NCI-H1694 treated with DMSO at 0.1 percent for 48 hours (cell line): ENCODE results near the gene PIP5K1B.
A peak's percentile ranks its signal among the peaks of the same experiment; 100 is the strongest.
"Not testable (repeated sequence)": the region's sequence is repeated elsewhere in the genome, so short reads cannot be mapped to it uniquely, and the experiment has no call there.

ENCODE experiments used
- DNase-seq: peaks from one replicate; lab custom pipeline; 2025; lab: John Stamatoyannopoulos, UW

The PIP5K1B gene

DNA sequence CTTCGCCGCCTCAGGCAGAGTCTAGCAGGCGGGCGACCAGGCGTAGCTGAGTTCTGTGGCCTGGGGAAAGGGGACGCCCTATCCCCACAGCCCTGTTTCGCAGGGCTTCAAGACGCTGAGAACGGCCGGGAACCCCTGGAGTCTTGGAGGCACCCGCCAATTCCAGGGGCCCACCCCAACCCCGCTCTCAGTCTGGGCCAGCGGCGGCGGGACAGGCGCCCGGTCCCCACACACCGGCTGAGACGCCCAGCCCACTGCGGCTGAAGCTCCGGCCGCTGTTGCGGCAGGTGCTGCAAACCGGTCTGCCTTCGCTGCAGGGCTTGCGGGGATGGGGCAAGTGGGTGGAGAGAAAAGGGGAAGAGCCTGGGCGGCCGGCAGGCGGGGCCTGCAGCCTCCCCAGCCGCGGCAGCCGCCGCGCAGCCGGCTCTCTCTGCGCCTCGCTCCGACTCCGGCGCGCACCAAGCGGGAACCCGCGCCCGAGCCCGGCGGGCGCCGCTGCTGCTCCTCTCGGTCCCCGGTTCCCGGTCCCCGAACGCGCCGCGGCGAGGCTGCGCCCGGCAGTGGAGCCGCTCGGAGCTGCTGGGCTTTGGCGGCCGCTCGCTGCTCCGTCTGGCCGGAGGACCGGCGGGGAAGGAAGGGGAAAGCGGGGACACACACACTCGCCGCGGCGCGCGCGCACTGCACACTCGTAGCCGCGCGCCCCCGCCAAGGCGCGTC lies at the start of gene PIP5K1B:
PIP5K1B (plus strand) TSS at position 427 of the 717 bp plus-strand sequence. CDS start 117,375 bp downstream, outside the sequence.
- DNase-seq: peak; percentile 10

DNA sequence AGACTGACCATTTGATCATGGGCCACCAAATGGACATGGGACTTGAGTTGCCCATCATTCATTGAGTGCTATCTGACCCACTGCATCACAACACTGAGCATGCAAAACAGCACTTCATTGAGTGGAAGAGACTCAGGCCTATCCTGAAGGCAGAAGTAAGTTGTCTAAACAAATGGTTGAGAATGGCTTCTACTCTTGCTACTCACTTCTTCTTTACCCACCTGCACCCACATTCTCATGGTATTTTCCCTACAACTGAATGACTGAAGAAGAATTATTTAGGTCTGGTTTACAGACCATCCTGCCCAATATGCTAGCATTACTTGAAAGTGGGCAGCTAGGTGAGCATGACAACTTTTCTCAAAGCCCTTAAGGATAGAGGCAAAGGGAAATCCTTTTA lies 41.0 kb upstream of the PIP5K1B start:
- DNase-seq: no peak

GRCh38 chr9:68668127-68668526 lies 36.9 kb upstream of the PIP5K1B start:
- DNase-seq: no peak

DNA sequence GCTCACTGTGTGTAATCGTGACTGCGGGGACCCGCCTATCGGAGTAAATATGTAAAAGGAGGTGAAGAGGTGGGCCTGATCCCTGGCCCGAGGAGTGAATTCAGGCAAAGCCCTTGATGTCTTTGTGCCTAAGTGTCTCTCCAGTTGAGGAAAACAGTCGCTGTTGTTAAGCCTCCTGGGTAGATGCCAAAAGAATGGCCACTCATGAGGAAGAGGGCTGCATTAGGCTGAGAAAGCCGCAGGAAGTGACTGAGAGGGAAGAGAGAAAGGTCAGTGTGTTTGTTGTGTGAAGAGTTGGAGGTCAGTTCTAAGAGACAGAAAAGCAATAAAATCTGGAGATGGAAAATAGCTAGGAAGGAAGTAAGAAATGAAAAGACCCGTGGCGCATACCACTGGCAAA lies 35.8 kb upstream of the PIP5K1B start:
- DNase-seq: no peak

DNA sequence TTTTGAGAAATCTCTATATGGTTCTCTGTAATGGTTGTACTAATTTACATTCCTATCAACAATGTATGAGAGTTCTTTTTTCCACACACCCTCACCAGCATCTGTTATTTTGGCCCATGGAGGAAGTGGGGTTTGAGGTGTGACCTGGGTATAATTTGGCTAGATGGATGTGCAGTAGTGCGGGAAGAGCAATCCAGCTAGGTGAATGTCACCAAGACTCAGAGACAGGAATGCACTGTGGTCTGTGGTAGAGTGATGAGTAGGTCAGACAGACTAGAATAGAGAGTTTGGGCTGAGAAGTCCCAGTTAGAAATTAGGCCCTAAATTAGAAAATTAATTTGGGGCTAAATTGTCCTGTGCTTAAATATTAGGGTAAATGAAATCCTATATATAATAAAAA lies 32.8 kb upstream of the PIP5K1B start:
- no peak for DNase-seq

DNA sequence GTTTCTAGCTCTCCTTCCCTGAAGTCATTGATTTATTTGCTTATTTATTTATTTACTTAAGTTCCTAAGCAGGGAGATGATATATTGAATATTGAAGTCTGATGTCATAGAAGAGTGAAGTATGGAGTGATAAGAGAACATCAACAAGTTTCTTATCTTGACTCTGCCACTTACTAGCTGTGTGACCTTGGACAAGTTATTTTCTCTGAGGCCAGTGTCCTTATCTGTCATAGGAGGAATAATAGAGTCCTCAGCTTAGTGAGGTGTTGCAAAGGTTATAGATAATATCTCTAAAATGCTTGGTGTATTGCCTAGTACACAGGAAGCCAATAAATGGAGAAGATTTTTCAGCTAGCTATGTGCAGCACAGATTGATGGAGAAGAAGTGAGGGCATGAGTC lies 32.4 kb upstream of the PIP5K1B start:
- DNase-seq: no peak

DNA sequence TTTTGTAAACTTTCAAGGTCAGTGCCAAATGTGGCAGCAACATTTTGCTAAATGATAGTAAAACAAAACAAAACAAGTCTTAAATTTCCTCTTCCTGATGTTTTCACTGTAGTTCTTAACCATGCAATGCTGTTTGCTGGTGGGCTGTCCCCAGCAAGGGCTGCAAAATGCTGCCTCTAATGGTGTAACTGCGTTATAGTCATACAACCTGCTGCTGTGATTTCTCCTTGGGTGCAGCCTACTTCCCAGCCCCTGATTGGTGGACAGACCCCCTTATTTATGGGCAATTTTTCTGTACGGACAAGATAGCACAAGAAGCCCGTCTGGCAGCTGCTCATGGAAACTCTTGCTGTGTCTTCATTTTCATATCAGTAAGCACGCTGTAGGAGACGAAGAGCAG lies 26.6 kb upstream of the PIP5K1B start:
- DNase-seq: peak; percentile 1

DNA sequence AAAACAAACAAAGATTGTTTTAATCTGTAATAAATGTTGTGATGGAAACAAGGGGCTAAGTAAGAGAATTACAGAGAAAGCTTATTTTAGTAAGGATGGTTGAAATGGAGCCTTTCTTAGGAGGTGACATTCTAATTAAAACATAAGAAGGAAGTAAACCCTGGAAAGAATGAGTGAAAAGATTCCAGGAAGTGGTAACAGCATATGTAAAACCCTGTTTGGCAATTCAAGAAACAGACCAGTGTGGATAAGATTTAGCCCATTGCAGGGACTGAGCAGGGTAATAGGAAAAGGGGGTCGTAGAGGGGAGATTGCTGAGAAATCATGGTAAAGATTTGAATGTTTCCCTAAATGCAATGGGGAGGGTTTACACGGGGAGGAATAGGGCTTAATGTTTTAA lies 21.6 kb upstream of the PIP5K1B start:
- DNase-seq: no peak

DNA sequence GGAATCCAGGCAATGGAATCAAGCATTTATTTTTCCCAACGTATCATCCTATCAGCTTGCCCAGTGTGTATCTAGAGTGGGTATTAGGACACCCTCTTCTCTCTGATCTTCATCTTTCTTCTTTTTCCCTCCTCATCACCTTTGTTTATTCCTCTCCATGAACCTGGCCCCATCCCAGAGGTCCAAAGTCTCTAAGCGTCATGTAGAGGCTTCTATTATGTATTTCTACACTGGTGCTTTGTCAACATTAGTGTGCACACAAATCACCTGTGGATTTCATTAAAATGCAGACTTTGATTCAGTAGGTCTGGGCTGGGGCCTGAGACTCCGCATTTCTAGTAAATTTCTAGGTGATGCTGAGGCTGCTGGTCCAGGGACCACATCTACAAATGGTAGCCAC lies 19.8 kb upstream of the PIP5K1B start:
- no peak for DNase-seq

DNA sequence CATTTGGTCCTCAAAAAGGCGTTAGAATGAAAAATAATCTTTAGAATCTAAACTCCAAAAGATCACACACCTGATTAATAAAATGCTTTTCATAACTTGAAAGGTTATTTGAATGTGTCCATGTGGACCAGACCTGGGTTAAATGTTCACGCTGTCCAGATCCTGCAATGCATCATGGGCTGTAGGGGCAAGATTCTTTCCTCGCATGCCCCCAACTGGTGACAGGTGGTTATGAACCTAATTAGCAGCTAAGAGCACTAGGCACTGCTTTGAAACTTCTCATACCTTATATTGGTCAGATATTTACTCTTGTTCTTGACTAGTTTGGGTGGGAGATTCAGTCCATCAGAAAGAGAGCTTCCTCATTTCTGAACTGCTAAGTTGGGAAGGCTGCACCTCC lies 19.3 kb upstream of the PIP5K1B start:
- no peak for DNase-seq

DNA sequence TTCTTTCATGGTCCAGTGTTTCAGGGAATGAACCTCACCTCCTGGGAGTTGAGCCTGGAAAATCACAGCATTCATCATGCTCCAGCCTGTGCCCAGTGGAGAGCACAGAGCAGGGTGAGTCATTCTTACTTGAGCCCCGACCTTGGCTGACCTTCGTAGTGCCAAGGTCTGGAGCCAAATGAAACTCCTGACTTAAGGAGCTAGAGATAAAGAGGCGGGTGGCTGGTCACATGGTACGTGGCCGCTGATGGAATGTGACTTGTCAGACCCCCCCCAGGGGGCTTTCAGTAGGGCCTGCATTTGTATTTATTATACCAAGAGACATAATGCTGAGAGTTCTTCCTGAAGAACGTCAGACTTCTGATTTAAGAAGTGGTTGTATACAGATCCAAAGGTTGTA lies 15.0 kb upstream of the PIP5K1B start:
- no peak for DNase-seq

DNA sequence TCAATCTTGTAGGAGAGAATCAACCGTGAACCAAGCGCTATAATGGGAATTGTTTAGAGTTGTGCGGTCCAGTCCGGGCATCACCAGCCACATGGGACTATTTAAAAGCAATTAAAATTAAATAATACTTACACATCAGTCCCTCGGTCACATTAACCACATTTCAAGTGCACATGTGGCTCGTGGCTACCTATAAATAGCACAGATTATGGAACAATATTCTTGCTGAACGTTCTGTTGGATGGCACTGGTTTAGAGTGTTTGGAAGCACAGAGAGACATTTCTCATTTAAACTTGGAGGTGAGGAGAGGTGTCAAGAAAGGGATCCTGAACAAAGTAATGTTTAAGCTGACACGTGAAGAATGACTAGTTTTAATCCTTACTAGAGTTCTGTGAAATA lies 12.5 kb upstream of the PIP5K1B start:
- no peak for DNase-seq

- DNase-seq: no peak
Observed at GRCh38 chr9:68694125-68694524, 10.9 kb upstream of the PIP5K1B start.

DNA sequence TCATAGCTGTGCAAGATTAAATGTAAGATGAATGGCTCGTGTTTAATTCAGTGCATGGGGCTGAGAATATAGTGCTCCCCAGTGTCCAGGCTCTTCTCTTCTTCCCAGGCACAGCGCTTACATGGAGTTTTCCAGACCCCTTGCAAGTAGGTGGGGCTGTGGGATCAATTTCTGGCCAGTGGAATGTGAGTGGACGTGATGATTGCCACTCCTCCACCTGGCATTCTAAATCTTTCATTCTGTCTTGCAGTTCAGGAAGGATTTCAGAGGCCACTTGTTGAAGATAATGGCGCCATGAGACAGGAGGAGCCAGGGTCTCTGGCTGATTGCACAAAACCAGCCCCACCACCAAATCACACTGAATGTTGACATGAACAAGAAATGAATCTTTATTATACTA lies 7.2 kb upstream of the PIP5K1B start:
- no peak for DNase-seq

DNA sequence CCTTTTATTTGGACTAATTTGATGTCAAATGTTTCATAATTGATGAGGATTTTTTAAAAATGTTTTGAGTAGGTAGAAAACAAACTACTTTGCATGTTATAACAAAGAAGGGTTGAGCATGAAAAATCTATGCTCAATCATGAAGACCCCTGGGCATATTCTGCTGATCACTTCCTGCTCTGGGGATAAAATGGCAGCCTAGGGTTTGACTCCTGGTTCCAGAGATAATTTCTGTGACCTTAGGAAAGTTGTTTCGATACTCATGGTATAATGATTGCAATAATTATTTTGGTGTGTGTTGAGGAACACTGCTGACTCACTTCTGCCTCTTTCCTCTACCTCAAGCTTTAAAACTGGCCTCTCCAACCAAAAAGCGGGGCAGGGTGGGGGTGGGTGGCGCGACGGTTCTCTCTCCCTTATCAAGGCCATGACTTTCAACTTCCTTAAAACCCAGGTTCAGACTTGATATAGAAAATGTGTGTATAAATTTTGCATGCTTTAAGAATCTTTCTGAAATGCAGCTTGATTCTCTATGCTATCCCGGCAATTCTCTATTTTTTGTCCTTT lies 6.0 kb upstream of the PIP5K1B start:
- no peak for DNase-seq

- DNase-seq: not testable (repeated sequence)
Observed at GRCh38 chr9:68699625-68700024, 5.4 kb upstream of the PIP5K1B start.

DNA sequence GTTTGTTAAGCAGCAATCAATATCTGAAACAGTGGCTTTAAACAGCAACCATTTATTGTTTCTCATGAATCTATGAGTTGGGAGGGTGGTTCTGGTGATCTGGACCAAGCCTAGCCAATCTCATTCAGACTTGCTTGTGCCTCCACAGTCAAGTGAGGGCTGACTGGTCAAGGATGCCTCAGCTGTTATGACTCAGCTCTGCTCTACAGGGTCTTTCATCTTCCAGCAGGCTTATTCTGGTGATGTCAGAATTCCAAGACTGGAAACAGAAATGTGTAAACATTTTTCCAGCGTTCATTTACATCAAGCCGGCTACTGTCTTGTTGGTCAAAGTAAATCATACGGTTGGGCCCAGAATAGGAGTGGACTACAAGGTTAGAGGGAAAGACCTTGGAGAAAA lies 2.5 kb upstream of the PIP5K1B start:
- DNase-seq: no peak

DNA sequence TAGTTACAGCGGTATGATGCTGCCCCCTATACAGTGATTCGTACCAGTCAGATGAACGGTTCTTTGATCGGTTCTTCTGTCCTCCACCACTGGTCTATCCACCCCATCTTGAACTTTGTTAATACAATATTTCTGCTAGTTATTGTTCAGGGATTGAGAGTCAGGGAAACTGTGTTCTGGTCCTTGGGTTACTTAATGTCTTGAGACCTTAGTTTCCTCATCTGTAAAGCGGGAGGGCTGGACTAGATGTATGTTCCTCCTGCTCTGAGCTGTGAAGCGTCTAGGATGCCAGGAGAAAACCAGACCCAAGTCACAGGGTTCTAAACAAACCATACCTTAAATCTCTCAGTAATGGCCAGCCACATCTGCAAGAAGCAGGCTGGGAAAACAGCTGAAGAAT lies 1.4 kb upstream of the PIP5K1B start:
- no peak for DNase-seq

DNA sequence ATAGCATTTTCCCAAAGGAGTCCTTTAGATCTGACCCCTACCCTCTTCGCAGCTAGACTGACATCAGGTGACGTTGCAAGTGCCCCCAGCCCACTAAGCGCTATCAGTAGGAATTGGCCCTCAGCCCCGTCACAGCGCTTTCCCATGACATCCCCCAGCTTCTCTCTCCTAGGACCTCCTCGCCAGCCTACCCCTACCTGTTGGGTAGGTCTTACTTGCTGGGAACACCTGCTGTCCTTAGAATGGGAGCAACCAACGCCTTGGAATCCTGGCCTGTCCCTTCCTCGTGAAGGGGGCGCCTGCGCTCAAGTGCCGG lies 584 bp upstream of the PIP5K1B start:
- no peak for DNase-seq

DNA sequence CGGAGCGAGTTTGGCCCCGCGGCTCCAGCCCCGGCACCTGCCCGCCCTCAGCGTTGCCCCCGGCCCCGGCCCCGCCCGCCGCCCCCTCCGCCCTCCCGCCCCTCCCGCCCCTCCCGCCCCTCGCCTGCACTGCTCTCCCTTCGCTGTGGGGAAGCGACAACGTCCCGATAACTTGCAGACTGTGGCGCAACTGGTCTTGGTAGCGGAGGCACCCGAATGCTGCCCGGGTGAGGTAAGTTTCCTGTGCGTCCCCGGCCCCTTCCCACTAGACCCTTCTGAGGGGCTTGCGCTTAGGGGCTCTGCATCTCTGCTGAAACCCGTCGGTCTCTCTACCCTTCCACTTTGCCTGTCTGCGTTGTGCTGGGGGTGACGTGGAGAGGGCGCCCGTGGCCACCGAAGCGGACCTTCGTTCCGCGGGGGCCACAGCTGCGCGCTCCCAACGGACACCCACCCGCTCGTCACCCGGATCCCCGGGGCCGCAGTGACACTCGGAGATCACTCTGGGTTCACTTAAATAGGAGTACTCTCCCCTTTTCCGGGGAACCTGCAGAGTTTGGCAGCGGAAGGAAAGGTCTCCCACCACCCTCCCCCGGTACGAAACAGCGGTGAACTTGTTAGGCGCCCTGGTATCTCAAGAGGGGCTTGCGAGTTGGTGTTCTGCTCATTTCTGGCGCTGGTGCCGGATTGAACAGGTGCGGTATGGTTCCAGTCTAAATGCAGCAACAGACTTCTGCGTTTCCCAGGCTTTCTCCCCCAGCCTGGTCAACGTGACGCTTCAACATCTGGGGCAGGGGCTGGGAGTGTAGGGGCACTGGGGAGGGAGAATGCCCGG lies 707 bp downstream of the PIP5K1B start:
- DNase-seq: no peak

GRCh38 chr9:68706363-68707201 lies 1.5 kb downstream of the PIP5K1B start:
- no peak for DNase-seq

DNA sequence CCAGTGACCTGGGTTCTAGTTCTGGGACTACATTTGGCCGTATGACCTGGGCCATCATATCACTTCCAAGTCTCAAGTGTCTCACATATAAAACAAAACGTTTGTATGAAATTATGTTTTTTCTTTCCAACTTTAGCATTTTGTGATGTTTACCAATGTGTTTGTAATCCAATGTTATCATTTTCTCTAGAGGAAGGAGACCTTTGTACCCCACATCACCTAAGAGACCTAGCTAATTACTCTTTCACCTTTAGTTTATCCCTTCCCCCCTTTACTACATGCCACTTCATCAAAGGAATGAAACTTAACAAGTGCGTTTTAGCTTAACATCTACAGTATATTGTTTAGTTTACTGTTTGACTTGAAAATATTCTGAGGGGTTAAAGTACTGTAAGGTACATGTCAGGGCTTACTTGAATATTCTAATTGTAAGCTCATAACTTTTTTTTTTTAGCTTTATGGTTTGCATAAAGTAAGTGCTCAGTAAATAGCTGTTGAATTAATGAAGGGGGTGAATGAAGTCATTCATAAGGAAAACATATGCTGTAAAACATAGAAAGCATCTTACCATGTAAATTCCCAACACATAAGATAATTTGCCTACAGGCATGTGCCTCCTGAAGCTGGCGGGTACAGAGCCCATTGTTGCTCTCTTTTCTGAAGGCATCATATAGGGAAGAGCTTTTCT lies 2.9 kb downstream of the PIP5K1B start:
- no peak for DNase-seq
